Esophagus muscularis mucosa (tissue), 3 donors: ENCODE data around the gene RHOF.

Source experiments
- CTCF ChIP-seq, 3 experiments: fragments of 200-600 bp in 2 of 3; fragments of 450-650 bp in 1 of 3; sonication (generic) in 2 of 3; IDR thresholded peaks; one replicate each; pipeline ENCODE4 v1.5.1; 2017 to 2019; ENCODE audit warnings: antibody characterized with exemption in 3 of 3, mild to moderate bottlenecking in 2 of 3, moderate library complexity in 1 of 3
- EP300 ChIP-seq: sonication (generic); formaldehyde crosslinking; IDR thresholded peaks from one replicate; pipeline ENCODE4 v1.6.1; 2017; ENCODE audit warnings: antibody characterized with exemption

- TF ChIP-seq CTCF (IDR thresholded peaks at IDR 0.05) (no peak), EP300 (no peak)
These were observed 1.6 kb downstream of the RHOF start for GRCh38 chr12:121791671-121792551.
